HUES48 (cell line): ENCODE data around the gene JUNB.

ENCODE experiments used
- H3K27ac ChIP-seq: one replicate; pipeline ENCODE4 v1.7.0; 2013; ENCODE audit warnings: low read depth, low read length, inconsistent platforms
- H3K27me3 ChIP-seq: 2 replicates; pipeline ENCODE4 v1.6.1; 2013; ENCODE audit warnings: mild to moderate bottlenecking, low read length; ENCODE audit not compliant: control insufficient read depth, insufficient read depth
- H3K36me3 ChIP-seq: 2 replicates; pipeline ENCODE4 v1.6.1; 2013; ENCODE audit warnings: low read length; ENCODE audit not compliant: control insufficient read depth, insufficient read depth
- H3K4me1 ChIP-seq: 2 replicates; pipeline ENCODE4 v1.6.1; 2013; ENCODE audit warnings: mild to moderate bottlenecking, low read length; ENCODE audit not compliant: control insufficient read depth, insufficient read depth
- H3K4me3 ChIP-seq: 2 replicates; pipeline ENCODE4 v1.5.1; 2013; ENCODE audit warnings: mild to moderate bottlenecking, low read depth, low read length
- H3K9ac ChIP-seq: 2 replicates; pipeline ENCODE4 v1.6.1; 2013; ENCODE audit warnings: mild to moderate bottlenecking, low read depth, low read length, moderate library complexity
- H3K9me3 ChIP-seq: 2 replicates; pipeline ENCODE4 v1.6.1; 2013; ENCODE audit warnings: low read length; ENCODE audit not compliant: control insufficient read depth, insufficient read depth

Gene JUNB

GRCh38 chr19:12784394-12784870 is 6.9 kb upstream of the JUNB start:
- Histone ChIP-seq H3K27ac (no peak overlapping the region), H3K9ac (no peak overlapping the region), H3K4me1 (peaks cover 21% of the 10 kb centered on the region), H3K27me3 (no peaks in the 10 kb centered on the region), H3K36me3 (no peaks in the 10 kb centered on the region), H3K9me3 (no peaks in the 10 kb centered on the region), H3K4me3 (no peak overlapping the region)

- peaks cover 20% of the 10 kb centered on the region for H3K4me1 ChIP-seq
- H3K9me3 ChIP-seq = no peaks in the 10 kb centered on the region
- no peaks in the 10 kb centered on the region for H3K27me3 ChIP-seq
- no peak overlapping the region for H3K4me3 ChIP-seq
- H3K36me3 ChIP-seq = no peaks in the 10 kb centered on the region
- no peak overlapping the region for H3K27ac ChIP-seq
- no peak overlapping the region for H3K9ac ChIP-seq
Observed at GRCh38 chr19:12784871-12785430, 6.3 kb upstream of the JUNB start.

- peaks cover 3% of the 10 kb centered on the region for H3K27me3 ChIP-seq
- no peak overlapping the region for H3K9ac ChIP-seq
Observed at GRCh38 chr19:12785431-12786031, 5.8 kb upstream of the JUNB start.

GRCh38 chr19:12786141-12786870 is 5.0 kb upstream of the JUNB start:
- Histone ChIP-seq H3K9me3 (no peaks in the 10 kb centered on the region), H3K27ac (no peak overlapping the region), H3K27me3 (peaks cover 11% of the 10 kb centered on the region), H3K4me1 (peaks cover 30% of the 10 kb centered on the region), H3K36me3 (no peaks in the 10 kb centered on the region), H3K4me3 (no peak overlapping the region), H3K9ac (no peak overlapping the region)

More at GRCh38 chr19:12785431-12786031, 5.8 kb upstream of the JUNB start:
- no peaks in the 10 kb centered on the region for H3K9me3 ChIP-seq
- peaks cover 24% of the 10 kb centered on the region for H3K4me1 ChIP-seq
- no peak overlapping the region for H3K4me3 ChIP-seq
- no peaks in the 10 kb centered on the region for H3K36me3 ChIP-seq
- H3K27ac ChIP-seq = no peak overlapping the region

GRCh38 chr19:12786952-12787351 is 4.3 kb upstream of the JUNB start:
- peaks cover 30% of the 10 kb centered on the region for H3K4me1 ChIP-seq
- H3K27ac ChIP-seq = no peak overlapping the region

GRCh38 chr19:12787458-12787857 is 3.8 kb upstream of the JUNB start:
- Histone ChIP-seq H3K4me1 (peaks cover 30% of the 10 kb centered on the region), H3K9me3 (no peaks in the 10 kb centered on the region), H3K27ac (no peak overlapping the region), H3K4me3 (no peak overlapping the region), H3K36me3 (no peaks in the 10 kb centered on the region), H3K9ac (no peak overlapping the region), H3K27me3 (peaks cover 22% of the 10 kb centered on the region)

More at GRCh38 chr19:12786952-12787351, 4.3 kb upstream of the JUNB start:
- Histone ChIP-seq H3K27me3 (peaks cover 17% of the 10 kb centered on the region), H3K9ac (no peak overlapping the region), H3K36me3 (no peaks in the 10 kb centered on the region), H3K9me3 (no peaks in the 10 kb centered on the region), H3K4me3 (no peak overlapping the region)

- H3K27me3 ChIP-seq = peaks cover 25% of the 10 kb centered on the region
- H3K4me1 ChIP-seq = peaks cover 30% of the 10 kb centered on the region
- H3K9me3 ChIP-seq = no peaks in the 10 kb centered on the region
- H3K27ac ChIP-seq = peak overlapping the region; percentile 72
- H3K9ac ChIP-seq = no peak overlapping the region
- peak overlapping the region; percentile 78 for H3K4me3 ChIP-seq
- H3K36me3 ChIP-seq = no peaks in the 10 kb centered on the region
Observed at GRCh38 chr19:12788042-12788681, 3.1 kb upstream of the JUNB start.

- H3K27ac ChIP-seq = peak overlapping the region; percentile 72
- H3K4me1 ChIP-seq = peaks cover 25% of the 10 kb centered on the region
- H3K4me3 ChIP-seq = peak overlapping the region; percentile 78
- no peak overlapping the region for H3K9ac ChIP-seq
- peaks cover 25% of the 10 kb centered on the region for H3K27me3 ChIP-seq
- H3K9me3 ChIP-seq = no peaks in the 10 kb centered on the region
- no peaks in the 10 kb centered on the region for H3K36me3 ChIP-seq
Observed at GRCh38 chr19:12788682-12789097, 2.6 kb upstream of the JUNB start.

GRCh38 chr19:12789098-12789903 is 2.0 kb upstream of the JUNB start:
- peaks cover 27% of the 10 kb centered on the region for H3K27me3 ChIP-seq
- peak overlapping the region; percentile 78 for H3K4me3 ChIP-seq
- H3K4me1 ChIP-seq = peaks cover 29% of the 10 kb centered on the region
- H3K9ac ChIP-seq = no peak overlapping the region
- peak overlapping the region; percentile 72 for H3K27ac ChIP-seq
- no peaks in the 10 kb centered on the region for H3K9me3 ChIP-seq
- H3K36me3 ChIP-seq = no peaks in the 10 kb centered on the region

- no peaks in the 10 kb centered on the region for H3K9me3 ChIP-seq
- peaks cover 32% of the 10 kb centered on the region for H3K4me1 ChIP-seq
- peaks cover 31% of the 10 kb centered on the region for H3K27me3 ChIP-seq
- peak overlapping the region; percentile 78 for H3K4me3 ChIP-seq
- H3K9ac ChIP-seq = peak overlapping the region; percentile 55; the same call in 1 of the 2 replicates
- peak overlapping the region; percentile 72 for H3K27ac ChIP-seq
- no peaks in the 10 kb centered on the region for H3K36me3 ChIP-seq
Observed at GRCh38 chr19:12789904-12790619, 1.2 kb upstream of the JUNB start.
